ENCODE results near the gene ZDHHC1. TPM values are rescaled to one million over a fixed set of nuclear protein-coding genes. Genes with fewer than 3 reads are reported as not detected.

The ZDHHC1 gene
- total RNA-seq, 4 donors from 2014 or later: 11.6 to 27.5 (median 20.8) TPM

- no peaks in the 10 kb centered on the region for H3K27me3 ChIP-seq
- DNase-seq (ENCODE audit: extremely low spot score): no peak
- 96% methylated on average over 4 of the region's 5 CpGs for WGBS
- no peaks in the 10 kb centered on the region for H3K9me3 ChIP-seq
- intact Hi-C loops (cut with DNase I): no loop called here
- no peak overlapping the region for H3K4me3 ChIP-seq
- TF ChIP-seq POLR2A (IDR thresholded peaks at IDR 0.05; ENCODE audit: low read depth) (no peak), POLR2AphosphoS5 (IDR thresholded peaks at IDR 0.05) (no peak), EP300 (IDR thresholded peaks at IDR 0.05) (no peak)
- TF ChIP-seq, protein P1, sequence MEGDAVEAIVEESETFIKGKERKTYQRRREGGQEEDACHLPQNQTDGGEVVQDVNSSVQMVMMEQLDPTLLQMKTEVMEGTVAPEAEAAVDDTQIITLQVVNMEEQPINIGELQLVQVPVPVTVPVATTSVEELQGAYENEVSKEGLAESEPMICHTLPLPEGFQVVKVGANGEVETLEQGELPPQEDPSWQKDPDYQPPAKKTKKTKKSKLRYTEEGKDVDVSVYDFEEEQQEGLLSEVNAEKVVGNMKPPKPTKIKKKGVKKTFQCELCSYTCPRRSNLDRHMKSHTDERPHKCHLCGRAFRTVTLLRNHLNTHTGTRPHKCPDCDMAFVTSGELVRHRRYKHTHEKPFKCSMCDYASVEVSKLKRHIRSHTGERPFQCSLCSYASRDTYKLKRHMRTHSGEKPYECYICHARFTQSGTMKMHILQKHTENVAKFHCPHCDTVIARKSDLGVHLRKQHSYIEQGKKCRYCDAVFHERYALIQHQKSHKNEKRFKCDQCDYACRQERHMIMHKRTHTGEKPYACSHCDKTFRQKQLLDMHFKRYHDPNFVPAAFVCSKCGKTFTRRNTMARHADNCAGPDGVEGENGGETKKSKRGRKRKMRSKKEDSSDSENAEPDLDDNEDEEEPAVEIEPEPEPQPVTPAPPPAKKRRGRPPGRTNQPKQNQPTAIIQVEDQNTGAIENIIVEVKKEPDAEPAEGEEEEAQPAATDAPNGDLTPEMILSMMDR (IDR thresholded peaks at IDR 0.05): no peak
- no peak overlapping the region for H3K27ac ChIP-seq (replicated peaks in 1 of 4)
- peaks cover 58 to 94% (median 88%) of the 10 kb centered on the region in 4 donors for H3K4me1 ChIP-seq
- H3K36me3 ChIP-seq: peaks cover 0 to 12% (median 7%) of the 10 kb centered on the region in 4 donors
Measured at GRCh38 chr16:67462279-67462655, 46.0 kb upstream of the ZDHHC1 start.

DNA sequence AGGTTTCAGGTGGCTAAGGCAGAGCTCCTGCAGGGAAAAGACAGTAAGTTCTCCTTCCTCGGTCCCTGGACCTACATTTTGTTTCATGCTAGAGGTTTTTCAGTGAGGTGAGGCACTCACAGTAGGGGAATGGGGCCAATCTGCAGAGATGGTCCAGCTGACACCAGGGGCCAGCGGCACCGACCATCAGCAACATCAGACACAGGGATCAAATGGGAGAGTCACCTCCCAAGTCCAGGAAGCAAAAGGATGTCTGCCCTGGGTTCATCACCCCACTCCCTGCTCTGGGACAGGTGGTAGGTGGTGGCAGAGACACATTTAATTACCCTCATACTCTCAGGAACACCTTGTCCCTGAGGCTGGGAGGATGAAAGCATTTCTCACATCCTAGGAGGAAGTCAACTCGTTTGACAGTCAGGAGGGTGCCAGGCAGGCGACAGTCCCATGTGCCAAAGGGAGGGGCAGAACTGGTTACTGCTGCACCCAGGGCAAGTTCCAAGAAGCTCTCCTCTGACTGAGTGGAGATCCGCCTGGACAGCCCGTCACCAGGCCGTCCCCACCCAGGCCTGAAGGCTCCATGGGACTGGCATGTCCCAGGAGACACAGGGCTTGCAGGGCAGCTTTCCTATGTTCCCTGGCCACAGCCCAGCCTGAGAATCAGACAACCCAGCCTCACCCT, 45.5 kb upstream of the ZDHHC1 start:
- H3K27ac ChIP-seq (replicated peaks in 1 of 4): peak overlapping the region in 1 of 4 donors; percentile 27
- WGBS: 67% methylated on average over 6 of the region's 8 CpGs

GRCh38 chr16:67460961-67461360, 44.7 kb upstream of the ZDHHC1 start:
- TF ChIP-seq EP300 (IDR thresholded peaks at IDR 0.05) (no peak), POLR2A (IDR thresholded peaks at IDR 0.05; ENCODE audit: low read depth) (no peak), POLR2AphosphoS5 (IDR thresholded peaks at IDR 0.05) (no peak)
- TF ChIP-seq, protein P1 (IDR thresholded peaks at IDR 0.05): no peak
- Histone ChIP-seq H3K27me3 (no peaks in the 10 kb centered on the region), H3K27ac (replicated peaks in 1 of 4) (peak overlapping the region in 3 of 4 donors; percentile 27 to 68 (median 67)), H3K36me3 (peaks cover 0 to 12% (median 7%) of the 10 kb centered on the region in 4 donors), H3K9me3 (no peaks in the 10 kb centered on the region), H3K4me1 (peaks cover 69 to 99% (median 97%) of the 10 kb centered on the region in 4 donors), H3K4me3 (no peak overlapping the region)
- intact Hi-C loops (cut with DNase I): no loop called here
- DNase-seq (ENCODE audit: extremely low spot score): no peak
- 93% methylated on average over 2 of the region's 2 CpGs for WGBS

More for the DNA sequence above, 45.5 kb upstream of the ZDHHC1 start:
- TF ChIP-seq, protein P1 (IDR thresholded peaks at IDR 0.05): no peak
- no peak for TF ChIP-seq POLR2AphosphoS5 (IDR thresholded peaks at IDR 0.05)
- TF ChIP-seq EP300 (IDR thresholded peaks at IDR 0.05): no peak
- TF ChIP-seq POLR2A (IDR thresholded peaks at IDR 0.05; ENCODE audit: low read depth): no peak
- Histone ChIP-seq H3K27me3 (no peaks in the 10 kb centered on the region), H3K36me3 (peaks cover 0 to 12% (median 7%) of the 10 kb centered on the region in 4 donors), H3K4me1 (peaks cover 64 to 99% (median 93%) of the 10 kb centered on the region in 4 donors), H3K9me3 (no peaks in the 10 kb centered on the region), H3K4me3 (no peak overlapping the region)
- intact Hi-C loops (cut with DNase I): no loop called here
- no peak for DNase-seq (ENCODE audit: extremely low spot score)

- peaks cover 63 to 98% (median 95%) of the 10 kb centered on the region in 4 donors for H3K4me1 ChIP-seq
- no peak for DNase-seq (ENCODE audit: extremely low spot score)
- H3K4me3 ChIP-seq: no peak overlapping the region
- peaks cover 0 to 12% (median 7%) of the 10 kb centered on the region in 4 donors for H3K36me3 ChIP-seq
- WGBS: 87% methylated on average over 5 of the region's 5 CpGs
- no peaks in the 10 kb centered on the region for H3K27me3 ChIP-seq
- H3K27ac ChIP-seq (replicated peaks in 1 of 4): peak overlapping the region; percentile 42 to 68 (median 67)
- intact Hi-C loops (cut with DNase I): no loop called here
- no peaks in the 10 kb centered on the region for H3K9me3 ChIP-seq
- TF ChIP-seq EP300 (IDR thresholded peaks at IDR 0.05) (no peak), POLR2A (IDR thresholded peaks at IDR 0.05; ENCODE audit: low read depth) (no peak), POLR2AphosphoS5 (IDR thresholded peaks at IDR 0.05) (no peak)
- TF ChIP-seq, protein P1 (IDR thresholded peaks at IDR 0.05): no peak
Measured at GRCh38 chr16:67460168-67460567, 43.9 kb upstream of the ZDHHC1 start.
